WI38 (cell line): ENCODE measurements around the gene UBE2G2.

ENCODE experiments used
- H3K4me3 ChIP-seq: 2 replicates; pipeline ENCODE4 v1.5.1; 2011; ENCODE audit warnings: low read depth, mild to moderate bottlenecking, control low read depth, low read length
- TF ChIP-seq, protein P1 (sequence below): IDR thresholded peaks from 2 replicates; pipeline ENCODE4 v1.5.1; 2012; ENCODE audit warnings: low read depth, mild to moderate bottlenecking, control low read depth, low read length

Gene UBE2G2

DNA sequence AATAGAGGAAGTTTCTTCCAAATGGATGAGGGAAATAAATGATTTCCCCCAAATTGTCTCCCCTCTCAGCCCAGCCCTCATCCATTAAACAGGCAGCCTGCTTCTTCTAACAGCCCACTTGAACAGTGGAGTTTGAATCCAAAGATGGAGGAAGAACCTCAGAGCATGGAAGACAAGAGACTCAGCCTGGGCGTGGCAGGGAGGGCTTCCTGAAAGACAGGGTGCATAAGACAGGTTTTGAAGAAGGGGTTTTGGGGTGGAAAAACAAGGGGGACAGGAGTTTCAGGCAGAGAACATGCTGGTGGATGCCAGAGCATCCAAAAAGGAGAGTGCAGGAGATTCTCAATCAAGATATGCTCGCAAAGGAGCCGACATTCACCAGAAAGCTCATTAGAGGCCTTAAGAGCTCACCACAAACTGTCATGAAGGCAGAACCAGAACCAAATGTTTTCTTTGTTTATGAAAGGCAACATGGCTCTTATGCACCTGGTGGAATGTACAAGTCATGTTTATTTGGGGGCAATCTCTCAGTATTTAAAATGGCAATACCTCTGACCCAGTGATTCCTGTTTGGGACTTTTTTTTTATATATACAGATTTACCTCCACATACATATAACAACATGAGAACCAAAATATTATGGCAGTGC is 63.8 kb downstream of the UBE2G2 start:
- H3K4me3 ChIP-seq: no peak overlapping the region
- TF ChIP-seq, protein P1, sequence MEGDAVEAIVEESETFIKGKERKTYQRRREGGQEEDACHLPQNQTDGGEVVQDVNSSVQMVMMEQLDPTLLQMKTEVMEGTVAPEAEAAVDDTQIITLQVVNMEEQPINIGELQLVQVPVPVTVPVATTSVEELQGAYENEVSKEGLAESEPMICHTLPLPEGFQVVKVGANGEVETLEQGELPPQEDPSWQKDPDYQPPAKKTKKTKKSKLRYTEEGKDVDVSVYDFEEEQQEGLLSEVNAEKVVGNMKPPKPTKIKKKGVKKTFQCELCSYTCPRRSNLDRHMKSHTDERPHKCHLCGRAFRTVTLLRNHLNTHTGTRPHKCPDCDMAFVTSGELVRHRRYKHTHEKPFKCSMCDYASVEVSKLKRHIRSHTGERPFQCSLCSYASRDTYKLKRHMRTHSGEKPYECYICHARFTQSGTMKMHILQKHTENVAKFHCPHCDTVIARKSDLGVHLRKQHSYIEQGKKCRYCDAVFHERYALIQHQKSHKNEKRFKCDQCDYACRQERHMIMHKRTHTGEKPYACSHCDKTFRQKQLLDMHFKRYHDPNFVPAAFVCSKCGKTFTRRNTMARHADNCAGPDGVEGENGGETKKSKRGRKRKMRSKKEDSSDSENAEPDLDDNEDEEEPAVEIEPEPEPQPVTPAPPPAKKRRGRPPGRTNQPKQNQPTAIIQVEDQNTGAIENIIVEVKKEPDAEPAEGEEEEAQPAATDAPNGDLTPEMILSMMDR: no peak

- TF ChIP-seq, protein P1: no peak
- no peak overlapping the region for H3K4me3 ChIP-seq
These were observed 65.2 kb downstream of the UBE2G2 start for GRCh38 chr21:44736291-44737004.

- TF ChIP-seq, protein P1: no peak
- no peak overlapping the region for H3K4me3 ChIP-seq
These were observed 65.8 kb downstream of the UBE2G2 start for GRCh38 chr21:44735821-44736220.

DNA sequence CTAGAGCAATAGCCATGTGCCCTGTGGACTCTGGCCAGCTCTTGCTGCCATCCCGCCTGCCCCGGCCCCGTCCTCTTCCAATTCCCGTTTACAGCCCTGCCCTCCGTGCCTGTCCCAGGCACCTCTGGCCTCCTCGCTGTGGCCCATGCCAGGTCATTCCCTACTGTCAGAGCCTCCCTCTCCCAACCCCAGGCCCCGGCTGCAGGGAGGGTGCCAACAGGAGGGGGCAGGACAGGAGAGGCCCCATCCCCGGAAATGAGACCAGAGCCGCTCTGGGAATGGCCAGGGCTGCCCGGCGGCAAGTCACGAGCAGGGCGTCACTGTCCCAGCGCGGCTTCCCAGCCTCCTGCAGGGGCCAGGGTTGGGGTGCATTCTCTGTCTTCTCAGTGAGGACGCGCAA is 66.8 kb downstream of the UBE2G2 start:
- TF ChIP-seq, protein P1: no peak
- H3K4me3 ChIP-seq: no peak overlapping the region

GRCh38 chr21:44734026-44734745 is 67.4 kb downstream of the UBE2G2 start:
- H3K4me3 ChIP-seq: no peak overlapping the region
- TF ChIP-seq, protein P1: no peak

- no peak overlapping the region for H3K4me3 ChIP-seq
- TF ChIP-seq, protein P1: no peak
These were observed 68.7 kb downstream of the UBE2G2 start for GRCh38 chr21:44732956-44733355.

- H3K4me3 ChIP-seq: no peak overlapping the region
- TF ChIP-seq, protein P1: no peak
These were observed 69.4 kb downstream of the UBE2G2 start for GRCh38 chr21:44732263-44732662.
